Measurements from ENCODE around the gene RAB11FIP4.

DNA sequence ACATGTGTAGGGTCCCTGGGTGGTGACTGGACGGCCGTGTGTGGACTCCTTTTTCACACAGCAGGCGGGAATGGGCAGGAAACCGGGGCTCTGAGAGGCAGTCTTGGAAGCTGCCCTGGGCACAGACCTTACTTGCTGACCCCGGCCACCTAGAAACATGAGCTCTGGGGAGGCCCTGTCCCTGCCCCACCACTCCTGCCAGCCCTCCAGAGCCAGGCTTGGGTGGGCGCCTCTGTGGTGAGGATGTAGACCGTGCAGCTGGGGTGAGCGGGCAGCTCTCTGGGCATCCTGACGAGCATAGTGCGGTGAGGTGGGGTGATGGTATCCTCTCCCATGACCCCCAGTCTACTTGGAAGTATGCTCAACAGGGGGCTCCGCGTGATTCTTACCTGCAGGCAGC, 121.3 kb downstream of the RAB11FIP4 start:
- TF ChIP-seq, protein P1, sequence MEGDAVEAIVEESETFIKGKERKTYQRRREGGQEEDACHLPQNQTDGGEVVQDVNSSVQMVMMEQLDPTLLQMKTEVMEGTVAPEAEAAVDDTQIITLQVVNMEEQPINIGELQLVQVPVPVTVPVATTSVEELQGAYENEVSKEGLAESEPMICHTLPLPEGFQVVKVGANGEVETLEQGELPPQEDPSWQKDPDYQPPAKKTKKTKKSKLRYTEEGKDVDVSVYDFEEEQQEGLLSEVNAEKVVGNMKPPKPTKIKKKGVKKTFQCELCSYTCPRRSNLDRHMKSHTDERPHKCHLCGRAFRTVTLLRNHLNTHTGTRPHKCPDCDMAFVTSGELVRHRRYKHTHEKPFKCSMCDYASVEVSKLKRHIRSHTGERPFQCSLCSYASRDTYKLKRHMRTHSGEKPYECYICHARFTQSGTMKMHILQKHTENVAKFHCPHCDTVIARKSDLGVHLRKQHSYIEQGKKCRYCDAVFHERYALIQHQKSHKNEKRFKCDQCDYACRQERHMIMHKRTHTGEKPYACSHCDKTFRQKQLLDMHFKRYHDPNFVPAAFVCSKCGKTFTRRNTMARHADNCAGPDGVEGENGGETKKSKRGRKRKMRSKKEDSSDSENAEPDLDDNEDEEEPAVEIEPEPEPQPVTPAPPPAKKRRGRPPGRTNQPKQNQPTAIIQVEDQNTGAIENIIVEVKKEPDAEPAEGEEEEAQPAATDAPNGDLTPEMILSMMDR (IDR thresholded peaks at IDR 0.05), result no peak
- TF ChIP-seq ZFX (IDR thresholded peaks at IDR 0.05; ENCODE audit: borderline replicate concordance), result no peak

Measured in 22Rv1 (cell line).